Dermis microvascular lymphatic vessel endothelial cell (primary cell): Measurements from ENCODE around the gene FRRS1L. TPM values are rescaled to one million over a fixed set of nuclear protein-coding genes. Genes with fewer than 3 reads are reported as not detected.

Source experiments
- DNase-seq, 2 donors: peaks; one replicate each; pipeline versions ENCODE4 v3.0.0 to v3.0.0-alpha.2; 2010; ENCODE audit warnings: low read depth in 2 of 2
- total RNA-seq: library from RNA; depleted of rRNA; stranded (reverse); fragments of >200 nt; gene quantifications from 2 replicates; pipeline ENCODE4 v1.2.1, GENCODE V29; 2014

The FRRS1L gene, protein sequence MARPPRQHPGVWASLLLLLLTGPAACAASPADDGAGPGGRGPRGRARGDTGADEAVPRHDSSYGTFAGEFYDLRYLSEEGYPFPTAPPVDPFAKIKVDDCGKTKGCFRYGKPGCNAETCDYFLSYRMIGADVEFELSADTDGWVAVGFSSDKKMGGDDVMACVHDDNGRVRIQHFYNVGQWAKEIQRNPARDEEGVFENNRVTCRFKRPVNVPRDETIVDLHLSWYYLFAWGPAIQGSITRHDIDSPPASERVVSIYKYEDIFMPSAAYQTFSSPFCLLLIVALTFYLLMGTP
- total RNA-seq = under 0.01 TPM in 2 replicates

DNA sequence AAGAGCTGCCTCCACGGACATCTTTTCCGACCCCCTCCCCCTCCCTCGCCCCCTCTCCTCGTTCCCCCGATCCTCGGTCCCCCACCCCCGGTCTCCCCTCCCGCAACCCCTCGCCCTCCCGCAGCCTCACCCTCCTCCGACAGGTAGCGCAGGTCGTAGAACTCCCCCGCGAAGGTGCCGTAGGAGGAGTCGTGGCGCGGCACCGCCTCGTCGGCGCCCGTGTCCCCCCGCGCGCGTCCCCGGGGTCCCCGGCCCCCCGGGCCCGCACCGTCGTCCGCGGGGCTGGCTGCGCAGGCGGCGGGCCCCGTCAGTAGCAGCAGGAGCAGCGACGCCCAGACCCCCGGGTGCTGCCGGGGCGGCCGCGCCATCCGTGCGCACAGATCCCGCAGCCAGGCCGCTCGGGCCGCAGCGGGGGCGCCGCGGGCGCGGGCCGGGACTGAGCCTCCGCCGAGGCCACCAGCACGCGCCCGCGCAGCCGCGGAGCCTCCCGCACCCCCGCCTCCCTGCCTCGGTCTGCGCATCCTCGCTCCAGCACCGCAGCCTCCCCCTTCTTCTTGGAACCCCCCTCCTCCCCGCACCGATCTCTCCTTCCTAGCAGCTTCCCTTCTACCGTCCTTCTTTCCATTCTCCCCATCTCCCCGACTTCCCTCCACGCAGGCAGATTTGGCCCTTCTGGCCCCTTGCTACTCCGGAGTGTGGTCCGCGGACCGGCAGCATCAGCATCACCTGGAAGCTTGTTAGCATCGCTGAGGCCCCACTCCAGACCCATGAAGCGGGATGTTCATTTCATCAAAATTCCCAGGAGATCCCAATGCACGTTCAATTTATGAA lies at the start of gene FRRS1L:
Gene FRRS1L (minus strand): TSS at position 479 of the 831 bp plus-strand sequence. CDS start 111 bp downstream, at position 368.
- DNase-seq = no peak

GRCh38 chr9:109214414-109214813 lies 47.4 kb upstream of the FRRS1L start:
- no peak for DNase-seq

GRCh38 chr9:109213285-109214121 lies 46.5 kb upstream of the FRRS1L start:
- DNase-seq = no peak

GRCh38 chr9:109212768-109213167 lies 45.7 kb upstream of the FRRS1L start:
- DNase-seq = no peak

- DNase-seq = no peak
Measured at GRCh38 chr9:109206670-109207069, 39.6 kb upstream of the FRRS1L start.

DNA sequence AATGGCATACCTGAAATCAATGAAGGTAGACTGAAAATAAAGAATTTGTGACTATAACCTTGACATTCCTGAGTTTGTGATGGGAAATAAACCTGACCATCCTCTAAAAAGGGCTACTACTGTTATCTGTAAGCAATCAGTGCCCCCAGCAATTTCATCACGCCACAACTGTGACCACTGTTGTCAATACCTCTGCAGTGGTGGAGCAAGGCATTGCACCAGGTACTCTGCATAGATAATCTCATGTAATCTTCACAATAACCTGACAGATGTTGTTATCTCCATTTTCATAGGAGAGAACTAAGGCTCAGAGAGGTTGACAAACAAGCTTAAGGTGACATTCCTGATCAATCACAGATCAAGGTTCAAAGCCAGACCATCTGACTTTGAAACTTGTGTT lies 38.5 kb upstream of the FRRS1L start:
- no peak for DNase-seq

- DNase-seq = no peak
Measured at GRCh38 chr9:109203761-109204360, 36.8 kb upstream of the FRRS1L start.

- DNase-seq = no peak
Measured at GRCh38 chr9:109199676-109200075, 32.6 kb upstream of the FRRS1L start.

GRCh38 chr9:109198736-109199382 lies 31.8 kb upstream of the FRRS1L start:
- DNase-seq = peak; percentile 7 to 16

DNA sequence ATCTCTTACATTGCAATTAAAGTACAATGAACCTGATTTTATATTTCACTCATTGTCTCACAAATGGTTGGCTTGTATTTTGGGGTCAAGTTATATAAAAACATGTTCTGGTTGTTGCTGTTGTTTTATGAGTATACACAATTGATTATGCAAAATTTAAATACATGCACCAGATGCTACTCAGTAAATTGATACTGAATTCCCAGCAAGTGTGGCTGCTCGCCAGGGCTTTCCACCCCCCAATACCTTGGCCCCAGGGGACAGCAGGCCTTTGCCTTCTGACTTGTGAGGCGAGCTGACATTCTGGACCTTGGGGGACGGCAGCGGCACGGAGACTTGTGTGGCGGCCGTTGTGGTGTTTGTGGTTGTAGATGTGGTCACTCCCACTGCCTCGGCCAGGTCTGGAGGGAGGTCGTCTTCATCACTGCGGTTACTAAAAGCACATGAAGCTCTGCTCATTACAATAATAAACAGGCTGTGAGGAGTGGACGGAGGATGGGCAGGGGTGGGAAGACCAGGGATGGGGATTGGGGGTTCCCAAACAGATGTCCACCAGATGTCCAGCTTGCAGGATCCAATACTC lies 27.0 kb upstream of the FRRS1L start:
- DNase-seq = no peak

GRCh38 chr9:109192732-109193361 lies 25.8 kb upstream of the FRRS1L start:
- peak in 1 of 2 donors; percentile 11 for DNase-seq

GRCh38 chr9:109191746-109192145 lies 24.7 kb upstream of the FRRS1L start:
- DNase-seq = no peak

DNA sequence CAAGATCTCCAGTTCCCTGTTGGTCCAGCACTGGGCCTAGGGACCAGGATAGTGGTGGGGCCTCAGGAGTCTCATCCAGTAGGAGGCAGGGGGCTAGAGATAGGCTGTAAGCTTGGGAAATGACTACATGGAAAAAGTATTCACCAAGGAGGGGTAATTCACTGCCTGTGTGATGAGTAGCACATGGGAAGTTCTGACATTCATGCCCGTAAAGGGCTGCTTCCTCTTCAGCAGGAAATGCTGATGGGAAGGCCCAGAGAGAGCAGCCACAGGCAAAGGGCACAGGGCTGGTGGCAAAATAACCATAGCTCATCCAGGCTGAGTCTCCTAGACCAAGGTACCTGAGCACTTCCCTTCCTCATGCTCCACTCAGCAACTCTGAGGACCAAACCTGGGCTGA lies 23.1 kb upstream of the FRRS1L start:
- peak; percentile 16 to 32 for DNase-seq

DNA sequence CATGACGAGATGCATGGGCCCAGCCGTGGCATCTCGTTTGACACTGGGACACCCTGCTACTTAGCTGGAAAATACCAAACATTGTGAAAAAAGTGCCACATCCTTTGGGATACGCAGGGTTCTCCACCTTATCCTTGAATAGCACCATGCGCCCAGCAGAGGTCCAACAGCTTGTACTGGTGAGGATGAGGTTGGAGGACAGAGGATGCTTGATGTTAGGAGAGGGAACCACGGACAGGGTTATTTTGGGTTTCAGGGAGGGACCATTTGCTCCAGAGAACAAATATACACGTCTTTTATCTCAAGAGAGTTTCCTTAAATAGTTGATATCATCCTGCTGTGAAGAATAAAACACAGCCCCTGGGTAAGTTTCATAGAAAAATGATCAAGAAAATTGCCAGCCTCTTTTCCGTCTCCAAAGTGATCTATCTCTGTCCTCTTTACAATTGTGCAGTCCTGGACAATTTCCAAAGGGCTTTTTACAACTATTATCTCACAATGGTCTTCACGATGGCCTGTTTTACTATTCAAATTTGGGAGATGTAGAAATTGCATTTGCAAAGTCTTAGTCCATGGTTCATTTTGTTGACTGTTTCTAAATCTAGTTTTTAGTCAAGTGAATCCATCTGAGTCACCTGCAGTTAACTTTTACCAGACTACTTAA lies 19.9 kb upstream of the FRRS1L start:
- DNase-seq = no peak

DNA sequence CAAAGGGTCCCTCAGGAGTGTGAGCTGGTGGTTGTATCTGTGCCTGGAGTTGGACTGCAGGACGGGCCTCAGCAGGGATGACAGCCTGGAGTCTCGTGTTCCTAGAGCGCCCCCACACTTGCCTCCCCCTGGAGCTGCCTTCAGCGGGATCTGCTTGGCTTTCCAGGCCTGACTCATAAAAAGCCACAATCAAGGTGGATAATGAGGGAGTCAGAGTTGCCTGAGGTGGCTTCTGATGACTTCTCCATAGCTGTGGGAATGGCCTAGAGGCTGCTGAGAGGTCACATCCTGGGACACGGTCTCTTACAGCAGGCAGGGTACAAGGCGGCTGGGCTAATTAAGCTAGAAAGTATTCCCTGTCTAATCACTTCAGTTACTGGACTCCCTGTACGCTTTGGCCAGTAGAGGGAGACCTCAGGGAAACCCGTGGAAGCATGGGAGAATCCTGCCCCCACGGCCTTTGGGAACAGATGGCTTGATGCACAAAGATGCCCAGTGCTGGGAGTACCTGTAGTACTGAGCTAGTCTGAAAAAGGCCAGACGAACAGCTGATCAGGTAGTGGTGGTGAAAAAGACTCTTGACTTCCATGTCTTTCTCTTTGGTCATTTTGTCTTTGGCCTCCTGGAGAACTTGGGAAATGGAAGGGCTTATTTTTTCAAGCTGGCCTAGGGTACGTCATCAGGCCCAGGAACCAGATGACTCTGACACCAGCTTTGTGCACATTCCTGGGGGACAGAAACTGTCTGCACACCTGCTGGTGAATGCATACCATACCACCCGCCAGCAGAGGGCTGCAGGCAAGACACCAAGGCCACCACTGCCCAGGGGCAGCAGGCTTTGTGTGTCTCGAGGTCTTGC lies 16.1 kb upstream of the FRRS1L start:
- peak; percentile 3 to 41 for DNase-seq

- no peak for DNase-seq
Measured at GRCh38 chr9:109182550-109182939, 15.5 kb upstream of the FRRS1L start.

- DNase-seq = no peak
Measured at GRCh38 chr9:109181284-109181683, 14.2 kb upstream of the FRRS1L start.

- DNase-seq = no peak
Measured at GRCh38 chr9:109179801-109180523, 12.9 kb upstream of the FRRS1L start.
